Liver (tissue), 3 donors: ENCODE data around the gene BACH1.

ENCODE experiments used
- JUND ChIP-seq, 2 donors: IDR thresholded peaks; 2 replicates each; pipeline ENCODE4 v1.6.1; 2016; ENCODE audit warnings: antibody characterized with exemption in 2 of 2
- NR2F2 ChIP-seq: IDR thresholded peaks from 2 replicates; pipeline ENCODE4 v1.6.1; 2016; ENCODE audit warnings: antibody characterized with exemption
- RAD21 ChIP-seq, 2 donors: IDR thresholded peaks; 2 replicates each; pipeline ENCODE4 v1.6.1; 2016; ENCODE audit warnings: antibody characterized with exemption in 2 of 2, mild to moderate bottlenecking in 2 of 2
- SP1 ChIP-seq: IDR thresholded peaks from 2 replicates; pipeline ENCODE4 v1.6.1; 2018; ENCODE audit warnings: antibody characterized with exemption, mild to moderate bottlenecking
- TAF1 ChIP-seq: conservative IDR thresholded peaks from 2 replicates; pipeline ENCODE4 v1.6.1; 2016; ENCODE audit warnings: antibody characterized with exemption, mild to moderate bottlenecking
- YY1 ChIP-seq: IDR thresholded peaks from 2 replicates; pipeline ENCODE4 v1.6.1; 2016; ENCODE audit warnings: antibody characterized with exemption, mild to moderate bottlenecking
- TF ChIP-seq, protein P1 (sequence below): fragments of 150-350 bp; IDR thresholded peaks from 2 replicates; pipeline ENCODE4 v1.5.1; 2017; ENCODE audit warnings: improper control_type of control experiment, low read depth, low read length; ENCODE audit not compliant: missing input control
- TF ChIP-seq, protein P2 (sequence below): IDR thresholded peaks from 2 replicates; pipeline ENCODE4 v1.6.1; 2016; ENCODE audit warnings: antibody characterized with exemption
- TF ChIP-seq, protein P3 (sequence below): IDR thresholded peaks from 2 replicates; pipeline ENCODE4 v1.6.1; 2016; ENCODE audit warnings: antibody characterized with exemption, mild to moderate bottlenecking
- donor health status: healthy.
- donor health status: healthy.

DNA sequence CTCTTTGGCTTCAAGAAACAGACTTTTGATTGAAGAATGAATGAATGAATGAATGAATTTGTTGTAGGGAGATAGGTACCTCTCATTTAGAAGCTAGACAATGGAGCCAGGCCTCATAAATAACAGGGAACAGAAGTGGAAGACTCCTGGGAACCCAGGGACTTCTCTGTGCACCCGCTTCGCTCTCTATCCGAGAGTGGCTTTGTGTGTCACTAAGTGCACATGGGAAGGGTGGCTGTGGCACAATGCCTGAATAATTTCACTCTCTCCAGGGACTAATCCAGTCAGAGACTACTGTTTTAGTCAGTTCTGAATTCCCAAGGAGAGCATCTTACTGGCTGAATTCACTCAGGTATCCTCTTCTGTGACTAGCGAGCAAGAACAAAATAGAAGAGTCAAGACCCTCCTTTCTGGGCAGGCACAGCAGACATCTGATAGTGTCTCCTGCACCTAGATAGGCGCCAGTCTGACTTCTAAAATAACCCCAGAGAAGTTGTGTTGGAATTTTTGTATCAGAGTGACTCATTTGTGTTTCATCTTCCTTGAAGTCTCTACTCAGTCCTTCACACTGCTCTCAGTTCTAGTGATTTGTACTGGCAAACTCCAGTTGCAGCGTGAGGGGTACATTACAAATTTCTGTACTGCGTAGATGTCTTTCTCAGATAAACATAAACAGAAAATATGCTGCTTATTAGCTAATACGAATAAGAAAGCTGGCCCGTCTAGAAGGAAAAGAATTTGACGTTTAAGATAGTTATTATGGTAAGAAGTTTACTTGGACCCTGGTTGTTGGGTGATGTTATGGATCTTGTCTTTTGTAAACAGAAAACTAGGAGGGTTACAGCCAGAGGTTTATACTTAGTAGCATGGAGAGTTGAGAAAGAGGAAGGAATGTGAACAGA lies 34.0 kb downstream of the BACH1 start:
- TF ChIP-seq, protein P1, sequence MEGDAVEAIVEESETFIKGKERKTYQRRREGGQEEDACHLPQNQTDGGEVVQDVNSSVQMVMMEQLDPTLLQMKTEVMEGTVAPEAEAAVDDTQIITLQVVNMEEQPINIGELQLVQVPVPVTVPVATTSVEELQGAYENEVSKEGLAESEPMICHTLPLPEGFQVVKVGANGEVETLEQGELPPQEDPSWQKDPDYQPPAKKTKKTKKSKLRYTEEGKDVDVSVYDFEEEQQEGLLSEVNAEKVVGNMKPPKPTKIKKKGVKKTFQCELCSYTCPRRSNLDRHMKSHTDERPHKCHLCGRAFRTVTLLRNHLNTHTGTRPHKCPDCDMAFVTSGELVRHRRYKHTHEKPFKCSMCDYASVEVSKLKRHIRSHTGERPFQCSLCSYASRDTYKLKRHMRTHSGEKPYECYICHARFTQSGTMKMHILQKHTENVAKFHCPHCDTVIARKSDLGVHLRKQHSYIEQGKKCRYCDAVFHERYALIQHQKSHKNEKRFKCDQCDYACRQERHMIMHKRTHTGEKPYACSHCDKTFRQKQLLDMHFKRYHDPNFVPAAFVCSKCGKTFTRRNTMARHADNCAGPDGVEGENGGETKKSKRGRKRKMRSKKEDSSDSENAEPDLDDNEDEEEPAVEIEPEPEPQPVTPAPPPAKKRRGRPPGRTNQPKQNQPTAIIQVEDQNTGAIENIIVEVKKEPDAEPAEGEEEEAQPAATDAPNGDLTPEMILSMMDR: no peak
- TF ChIP-seq, protein P2, sequence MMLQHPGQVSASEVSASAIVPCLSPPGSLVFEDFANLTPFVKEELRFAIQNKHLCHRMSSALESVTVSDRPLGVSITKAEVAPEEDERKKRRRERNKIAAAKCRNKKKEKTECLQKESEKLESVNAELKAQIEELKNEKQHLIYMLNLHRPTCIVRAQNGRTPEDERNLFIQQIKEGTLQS: no peak
- TF ChIP-seq JUND (IDR thresholded peaks at IDR 0.05): no peak
- TF ChIP-seq, protein P3, sequence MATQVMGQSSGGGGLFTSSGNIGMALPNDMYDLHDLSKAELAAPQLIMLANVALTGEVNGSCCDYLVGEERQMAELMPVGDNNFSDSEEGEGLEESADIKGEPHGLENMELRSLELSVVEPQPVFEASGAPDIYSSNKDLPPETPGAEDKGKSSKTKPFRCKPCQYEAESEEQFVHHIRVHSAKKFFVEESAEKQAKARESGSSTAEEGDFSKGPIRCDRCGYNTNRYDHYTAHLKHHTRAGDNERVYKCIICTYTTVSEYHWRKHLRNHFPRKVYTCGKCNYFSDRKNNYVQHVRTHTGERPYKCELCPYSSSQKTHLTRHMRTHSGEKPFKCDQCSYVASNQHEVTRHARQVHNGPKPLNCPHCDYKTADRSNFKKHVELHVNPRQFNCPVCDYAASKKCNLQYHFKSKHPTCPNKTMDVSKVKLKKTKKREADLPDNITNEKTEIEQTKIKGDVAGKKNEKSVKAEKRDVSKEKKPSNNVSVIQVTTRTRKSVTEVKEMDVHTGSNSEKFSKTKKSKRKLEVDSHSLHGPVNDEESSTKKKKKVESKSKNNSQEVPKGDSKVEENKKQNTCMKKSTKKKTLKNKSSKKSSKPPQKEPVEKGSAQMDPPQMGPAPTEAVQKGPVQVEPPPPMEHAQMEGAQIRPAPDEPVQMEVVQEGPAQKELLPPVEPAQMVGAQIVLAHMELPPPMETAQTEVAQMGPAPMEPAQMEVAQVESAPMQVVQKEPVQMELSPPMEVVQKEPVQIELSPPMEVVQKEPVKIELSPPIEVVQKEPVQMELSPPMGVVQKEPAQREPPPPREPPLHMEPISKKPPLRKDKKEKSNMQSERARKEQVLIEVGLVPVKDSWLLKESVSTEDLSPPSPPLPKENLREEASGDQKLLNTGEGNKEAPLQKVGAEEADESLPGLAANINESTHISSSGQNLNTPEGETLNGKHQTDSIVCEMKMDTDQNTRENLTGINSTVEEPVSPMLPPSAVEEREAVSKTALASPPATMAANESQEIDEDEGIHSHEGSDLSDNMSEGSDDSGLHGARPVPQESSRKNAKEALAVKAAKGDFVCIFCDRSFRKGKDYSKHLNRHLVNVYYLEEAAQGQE: no peak
- TF ChIP-seq RAD21 (IDR thresholded peaks at IDR 0.05): no peak
- TF ChIP-seq TAF1: no peak
- TF ChIP-seq NR2F2: no peak
- TF ChIP-seq YY1: no peak
- no peak for TF ChIP-seq SP1
